ENCODE results near the gene TRPM2.

- no peak for TF ChIP-seq CTCF (IDR thresholded peaks at IDR 0.05)
- no peak for TF ChIP-seq POLR2A (IDR thresholded peaks at IDR 0.05)
Observed at GRCh38 chr21:44376606-44377005, 23.2 kb downstream of the TRPM2 start.
